Endothelial cell of umbilical vein (primary cell): ENCODE measurements around the gene FYTTD1. TPM values are rescaled to one million over a fixed set of nuclear protein-coding genes. Genes with fewer than 3 reads are reported as not detected.

Source experiments
- BruUV-seq: library from RNA; stranded (reverse); fragments of 400-500 nt; replicated peaks from 2 replicates; lab custom pipeline; 2021; lab: Mats Ljungman, UMichigan
- CTCF ChIA-PET: fragments of 300-600, 350-600 bp; sonication (Branson Sonifier 250); formaldehyde crosslinking; loops from one replicate; lab custom pipeline; 2021; ENCODE audit warnings: antibody characterized with exemption, inconsistent platforms; lab: Charles Lee
- POLR2A ChIA-PET: fragments of 300-600, 350-600 bp; sonication (Branson Sonifier 250); formaldehyde crosslinking; loops from one replicate; lab custom pipeline; 2021; ENCODE audit warnings: antibody characterized with exemption, inconsistent platforms; lab: Charles Lee
- DNase-seq: peaks from one replicate; pipeline ENCODE4 v3.0.0-alpha.2; 2011; ENCODE audit warnings: low read depth, low spot score
- FAIRE-seq: peaks from 2 replicates; lab custom pipeline; 2011; peaks lifted over from hg19 to GRCh38; lab: Jason Lieb, UNC
- H2AFZ ChIP-seq: 2 replicates; pipeline ENCODE4 v1.6.0; 2012; ENCODE audit warnings: low read depth, low read length, control low read depth, inconsistent platforms
- H3K27ac ChIP-seq: 2 replicates; pipeline ENCODE4 v1.5.1; 2011; ENCODE audit warnings: low read depth, mild to moderate bottlenecking, control low read depth, low read length, moderate library complexity; ENCODE audit not compliant: insufficient read depth
- H3K27me3 ChIP-seq, 2 experiments: 2 replicates each; pipeline versions ENCODE4 v1.6.0 to v1.6.1; 2011; ENCODE audit warnings: low read length in 2 of 2, mixed read lengths in 1 of 2; ENCODE audit not compliant: control insufficient read depth in 2 of 2, insufficient read depth in 2 of 2
- H3K36me3 ChIP-seq, 2 experiments: 2 replicates in 1 of 2; 3 replicates in 1 of 2; pipeline ENCODE4 v1.5.1; 2011; ENCODE audit warnings: low read length in 2 of 2, mild to moderate bottlenecking in 1 of 2, moderate library complexity in 1 of 2; ENCODE audit not compliant: control insufficient read depth in 2 of 2, insufficient read depth in 2 of 2; ENCODE audit errors: extremely low read depth in 1 of 2
- H3K4me1 ChIP-seq: 3 replicates; pipeline ENCODE4 v1.5.1; 2011; ENCODE audit warnings: mild to moderate bottlenecking, low read length; ENCODE audit not compliant: control insufficient read depth, insufficient read depth; ENCODE audit errors: extremely low read depth
- H3K4me2 ChIP-seq: 2 replicates; pipeline ENCODE4 v1.6.1; 2011; ENCODE audit warnings: low read length, control low read depth, mixed read lengths; ENCODE audit not compliant: insufficient read depth
- H3K4me3 ChIP-seq, 3 experiments: fragments of 200-600 bp in 1 of 3; sonication (generic), shearing (Covaris generic) in 1 of 3; replicated peaks in 1 of 3; 2 replicates each; pipeline ENCODE4 v1.5.1; 2011 to 2016; ENCODE audit warnings: control low read depth in 3 of 3, low read length in 3 of 3, mild to moderate bottlenecking in 2 of 3, inconsistent platforms in 1 of 3, low read depth in 1 of 3, moderate library complexity in 1 of 3; ENCODE audit not compliant: insufficient read depth in 1 of 3
- H3K79me2 ChIP-seq: 2 replicates; pipeline ENCODE4 v1.6.0; 2012; ENCODE audit warnings: low read length, inconsistent platforms; ENCODE audit not compliant: control insufficient read depth, insufficient read depth
- H3K9ac ChIP-seq: replicated peaks from 2 replicates; pipeline ENCODE3; 2011; ENCODE audit warnings: low read length, control low read depth; ENCODE audit not compliant: insufficient read depth; ENCODE audit errors: extremely low read depth
- H3K9me1 ChIP-seq: replicated peaks from 3 replicates; pipeline ENCODE4 v1.6.0; 2011; ENCODE audit warnings: mild to moderate bottlenecking, low read length; ENCODE audit not compliant: control insufficient read depth, insufficient read depth; ENCODE audit errors: extremely low read depth
- H3K9me3 ChIP-seq: replicated peaks from 2 replicates; pipeline ENCODE4 v1.5.1; 2012; ENCODE audit warnings: low read length, inconsistent platforms; ENCODE audit not compliant: control insufficient read depth, insufficient read depth
- H4K20me1 ChIP-seq: replicated peaks from 2 replicates; pipeline ENCODE3; 2011; ENCODE audit warnings: mild to moderate bottlenecking, low read length; ENCODE audit not compliant: control insufficient read depth, insufficient read depth; ENCODE audit errors: extremely low read depth
- EZH2 ChIP-seq: IDR thresholded peaks from 2 replicates; pipeline ENCODE4 v1.6.1; 2012; ENCODE audit warnings: borderline replicate concordance, low read depth, mild to moderate bottlenecking, moderate library complexity, low read length, inconsistent platforms; ENCODE audit not compliant: severe bottlenecking
- FOS ChIP-seq: IDR thresholded peaks from 2 replicates; pipeline ENCODE4 v1.6.1; 2011; ENCODE audit warnings: mild to moderate bottlenecking, low read length, moderate library complexity, borderline replicate concordance; ENCODE audit not compliant: insufficient read depth
- GATA2 ChIP-seq: IDR thresholded peaks from 2 replicates; pipeline ENCODE4 v1.7.0; 2011; ENCODE audit warnings: low read depth, mild to moderate bottlenecking, moderate library complexity, mixed read lengths, low read length; ENCODE audit not compliant: insufficient read length, insufficient read depth
- JUN ChIP-seq: IDR thresholded peaks from 2 replicates; pipeline ENCODE4 v1.6.1; 2011; ENCODE audit warnings: borderline replicate concordance, low read depth; ENCODE audit not compliant: insufficient read length, insufficient read depth
- MAX ChIP-seq: IDR thresholded peaks from 2 replicates; pipeline ENCODE4 v1.6.1; 2011; ENCODE audit not compliant: insufficient read depth, insufficient read length
- MYC ChIP-seq: IDR thresholded peaks from one replicate; pipeline ENCODE4 v1.6.1; 2011; ENCODE audit warnings: mild to moderate bottlenecking, low read depth, low read length
- POLR2AphosphoS5 ChIP-seq: IDR thresholded peaks from 2 replicates; pipeline ENCODE4 v1.6.1; 2012; ENCODE audit warnings: low read depth, mild to moderate bottlenecking, control low read depth, low read length, moderate library complexity; ENCODE audit not compliant: insufficient read depth
- dilution Hi-C: fragments of 300-500 bp; cut with MboI; formaldehyde crosslinking; loops from one replicate; pipeline ENCODE4 v1.15.0; 2019; ENCODE audit warnings: low sequenced_read_pairs; ENCODE audit not compliant: extremely low pct_ligation_motif_present
- intact Hi-C: fragments of 100-400 bp; cut with micrococcal nuclease; formaldehyde crosslinking; loops from one replicate; pipeline ENCODE4 v1.10.0; 2022
- polyA plus RNA-seq, 4 experiments: library from polyadenylated mRNA; depleted of rRNA in 3 of 4; stranded (reverse) in 3 of 4; unstranded in 1 of 4; fragments of >200 nt; gene quantifications; 2 replicates each; pipeline versions ENCODE4 v1.2.1 to v1.2.3, GENCODE V29; 2011 to 2012; ENCODE audit warnings: missing spikeins in 1 of 4
- total RNA-seq: library from RNA; stranded (reverse); gene quantifications from 2 replicates; pipeline ENCODE4 v1.2.3, GENCODE V29; 2021
- TF ChIP-seq, protein P1 (sequence below), 2 donors: IDR thresholded peaks; 1 replicate in 1 of 2; 2 replicates in 1 of 2; pipeline ENCODE4 v1.5.1; 2011; ENCODE audit warnings: low read length in 2 of 2, mild to moderate bottlenecking in 2 of 2, moderate library complexity in 2 of 2, control low read depth in 1 of 2, inconsistent platforms in 1 of 2, low read depth in 1 of 2; ENCODE audit not compliant: insufficient read depth in 1 of 2; ENCODE audit errors: extremely low read depth in 1 of 2

Gene FYTTD1
- total and polyA plus RNA-seq, 2 donors (not counting 3 experiments of a cell fraction or from before 2014, with no cell fraction given), result 8.9 to 52.3 TPM

GRCh38 chr3:197830308-197830966, 80.8 kb downstream of the FYTTD1 start:
- Histone ChIP-seq H4K20me1 (no peaks in the 10 kb centered on the region), H3K9me1 (no peaks in the 10 kb centered on the region), H3K9me3 (no peaks in the 10 kb centered on the region), H3K4me1 (no peaks in the 10 kb centered on the region), H3K79me2 (no peaks in the 10 kb centered on the region), H3K4me2 (no peak overlapping the region), H3K4me3 (no peak overlapping the region), H3K36me3 (peaks cover 14 to 28% of the 10 kb centered on the region in 2 experiments), H3K27ac (no peak overlapping the region), H3K9ac (no peak overlapping the region), H3K27me3 (no peaks in the 10 kb centered on the region), H2AFZ (no peak overlapping the region)
- FAIRE-seq (no peak), DNase-seq (no peak)
- ChIA-PET POLR2A (no interaction called here), CTCF (no interaction called here)
- intact Hi-C loops (no loop called here), dilution Hi-C loops (no loop called here)
- TF ChIP-seq, protein P1, sequence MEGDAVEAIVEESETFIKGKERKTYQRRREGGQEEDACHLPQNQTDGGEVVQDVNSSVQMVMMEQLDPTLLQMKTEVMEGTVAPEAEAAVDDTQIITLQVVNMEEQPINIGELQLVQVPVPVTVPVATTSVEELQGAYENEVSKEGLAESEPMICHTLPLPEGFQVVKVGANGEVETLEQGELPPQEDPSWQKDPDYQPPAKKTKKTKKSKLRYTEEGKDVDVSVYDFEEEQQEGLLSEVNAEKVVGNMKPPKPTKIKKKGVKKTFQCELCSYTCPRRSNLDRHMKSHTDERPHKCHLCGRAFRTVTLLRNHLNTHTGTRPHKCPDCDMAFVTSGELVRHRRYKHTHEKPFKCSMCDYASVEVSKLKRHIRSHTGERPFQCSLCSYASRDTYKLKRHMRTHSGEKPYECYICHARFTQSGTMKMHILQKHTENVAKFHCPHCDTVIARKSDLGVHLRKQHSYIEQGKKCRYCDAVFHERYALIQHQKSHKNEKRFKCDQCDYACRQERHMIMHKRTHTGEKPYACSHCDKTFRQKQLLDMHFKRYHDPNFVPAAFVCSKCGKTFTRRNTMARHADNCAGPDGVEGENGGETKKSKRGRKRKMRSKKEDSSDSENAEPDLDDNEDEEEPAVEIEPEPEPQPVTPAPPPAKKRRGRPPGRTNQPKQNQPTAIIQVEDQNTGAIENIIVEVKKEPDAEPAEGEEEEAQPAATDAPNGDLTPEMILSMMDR (IDR thresholded peaks at IDR 0.05; ENCODE audit: extremely low read depth in 1 of 2, insufficient read depth in 1 of 2, low read depth in 1 of 2, low read length in 2 of 2), result no peak
- TF ChIP-seq FOS, result no peak
- TF ChIP-seq GATA2, result no peak
- no peak for TF ChIP-seq MAX
- no peak for TF ChIP-seq MYC
- no peak for TF ChIP-seq POLR2AphosphoS5
- TF ChIP-seq JUN, result no peak
- TF ChIP-seq EZH2, result no peak
- no TSS peak for BruUV-seq
